Activated gamma-delta T cell treated with anti-CD3 and anti-CD28 coated beads, Interleukin-2, amount 50 U/mL, for 16 hours (primary cell): ENCODE measurements around the gene SNAPC4.
"Not testable (repeated sequence)": the region's sequence is repeated elsewhere in the genome, so short reads cannot be mapped to it uniquely, and the experiment has no call there.

Experiments used
- DNase-seq: peaks from one replicate; pipeline ENCODE4 v3.0.0-alpha.2; 2020; ENCODE audit warnings: low read depth

SNAPC4 gene

DNA sequence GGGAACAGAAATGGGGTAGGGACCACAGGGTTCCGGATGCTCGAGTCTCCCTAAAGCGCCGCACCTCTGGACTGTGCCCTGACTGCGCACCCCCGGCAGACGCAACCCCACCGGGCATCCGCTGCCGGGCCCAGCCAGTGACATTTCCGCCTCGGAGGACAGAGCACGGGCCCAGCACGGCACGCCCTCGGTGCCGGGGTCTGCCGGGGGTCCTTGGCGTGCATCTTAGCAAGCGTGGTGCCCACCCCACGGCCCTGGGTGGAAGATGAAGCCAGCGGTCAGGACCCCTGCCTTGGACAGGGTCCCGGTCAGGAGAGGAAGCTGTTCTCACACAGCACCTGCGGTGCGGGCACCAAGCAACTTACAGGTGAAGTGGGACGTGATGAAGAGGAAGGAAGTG, 32.6 kb upstream of the SNAPC4 start:
- DNase-seq: no peak

- DNase-seq: no peak
Observed at GRCh38 chr9:136431782-136432350, 31.9 kb upstream of the SNAPC4 start.

GRCh38 chr9:136430588-136431234, 30.7 kb upstream of the SNAPC4 start:
- DNase-seq: no peak

- DNase-seq: no peak
Observed at GRCh38 chr9:136429683-136430491, 29.9 kb upstream of the SNAPC4 start.

GRCh38 chr9:136429075-136429628, 29.2 kb upstream of the SNAPC4 start:
- DNase-seq: no peak

DNA sequence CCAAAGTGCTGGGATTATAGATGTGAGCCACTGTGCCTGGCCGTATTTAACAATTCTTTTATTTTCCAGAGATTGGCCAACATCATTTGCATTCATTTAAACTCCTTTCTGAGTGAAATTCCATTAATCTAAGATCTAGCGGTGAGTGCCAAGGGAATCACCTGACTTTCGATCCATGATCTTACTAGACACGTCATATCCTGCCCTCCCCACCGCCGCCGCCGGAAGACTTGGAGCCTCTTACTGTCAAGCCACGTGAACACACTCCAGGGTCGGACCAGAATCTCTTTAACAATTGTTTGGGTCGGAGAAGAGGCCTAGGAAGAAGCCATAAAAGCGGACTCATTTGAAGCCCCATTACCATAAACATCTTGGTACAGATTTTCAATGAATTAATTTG, 26.8 kb upstream of the SNAPC4 start:
- no peak for DNase-seq

DNA sequence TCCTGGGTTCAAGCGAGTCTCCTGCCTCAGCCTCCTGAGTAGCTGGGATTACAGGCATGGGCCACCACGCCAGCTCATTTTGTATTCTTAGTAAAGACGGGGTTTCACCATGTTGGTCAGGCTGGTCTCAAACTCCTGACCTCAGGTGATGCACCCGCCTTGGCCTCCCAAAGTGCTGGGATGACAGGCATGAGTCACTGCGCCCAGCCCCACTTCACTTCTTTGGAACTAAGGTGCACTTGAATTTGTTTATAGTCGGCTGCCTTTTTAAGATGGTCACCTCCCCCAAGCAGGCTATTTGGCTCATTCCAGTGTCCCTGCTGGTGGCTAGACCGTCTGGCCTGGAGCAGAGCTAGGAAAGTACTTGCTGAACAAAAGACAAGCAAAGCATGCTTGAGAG, 25.4 kb upstream of the SNAPC4 start:
- DNase-seq: not testable (repeated sequence)

DNA sequence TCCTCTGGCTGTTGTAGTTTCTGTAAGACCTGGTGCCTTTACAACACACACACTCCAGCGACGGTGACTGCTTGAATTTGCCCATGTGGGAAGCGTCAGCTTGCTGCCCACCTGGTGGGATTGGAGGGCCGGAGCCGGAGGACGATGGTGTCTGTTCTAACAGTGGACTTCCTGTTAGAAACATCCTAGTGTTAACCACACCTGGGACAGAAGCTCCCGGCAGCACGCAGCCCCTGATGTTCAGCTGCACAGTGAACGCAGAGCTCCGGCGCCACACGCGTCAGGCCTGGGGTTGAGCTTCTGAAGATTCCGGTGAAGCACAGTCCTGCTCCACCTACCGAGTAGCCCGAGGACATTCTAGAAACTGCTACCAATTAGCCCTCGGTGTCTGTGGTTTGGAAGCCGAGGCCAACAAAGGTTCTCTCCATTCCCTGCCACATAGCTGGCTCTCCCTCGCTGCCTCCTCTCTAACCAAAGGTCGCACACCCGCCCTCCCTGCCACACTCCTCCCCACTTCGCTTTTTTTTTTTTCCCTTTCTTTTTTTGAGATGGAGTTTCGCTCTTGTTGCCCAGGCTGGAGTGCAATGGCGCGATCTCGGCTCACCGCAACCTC, 24.9 kb upstream of the SNAPC4 start:
- DNase-seq: no peak

DNA sequence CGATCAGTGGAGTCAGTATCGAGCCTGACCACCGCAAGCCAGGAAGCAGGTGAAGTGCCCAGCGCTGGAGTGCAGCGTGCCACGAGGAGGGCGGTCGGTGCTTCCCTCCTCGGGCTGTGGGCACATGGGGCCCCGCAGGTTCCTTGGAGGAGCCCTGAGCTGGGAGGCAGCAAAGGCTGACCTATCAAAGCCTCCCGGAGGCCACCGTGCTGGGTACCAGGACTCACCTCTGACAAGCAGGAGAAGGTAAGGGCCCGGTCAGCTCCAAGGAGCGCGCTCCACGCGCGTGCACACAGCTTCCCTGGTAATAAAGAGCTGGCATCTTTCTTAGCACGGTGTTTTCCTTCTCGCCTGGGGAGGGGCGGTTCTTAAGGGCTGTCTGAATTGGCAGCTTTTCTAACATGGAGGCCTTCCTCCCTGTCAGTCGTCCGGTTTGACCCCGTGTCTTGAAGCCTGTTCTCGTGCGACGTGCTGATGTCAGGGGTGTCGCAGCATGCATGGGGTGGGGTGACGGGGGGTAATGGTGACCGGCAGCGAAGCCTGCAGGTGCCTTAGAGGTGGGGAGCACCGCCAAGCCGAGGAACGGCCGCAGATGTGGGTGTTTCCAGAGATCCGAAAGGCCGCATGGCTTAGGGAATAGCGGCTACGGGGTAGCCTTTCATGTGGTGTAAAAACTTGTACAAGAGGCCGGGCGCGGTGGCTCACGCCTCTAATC, 23.6 kb upstream of the SNAPC4 start:
- no peak for DNase-seq

GRCh38 chr9:136422876-136423275, 22.9 kb upstream of the SNAPC4 start:
- no peak for DNase-seq

GRCh38 chr9:136421791-136422190, 21.8 kb upstream of the SNAPC4 start:
- no peak for DNase-seq

GRCh38 chr9:136419092-136419420, 19.1 kb upstream of the SNAPC4 start:
- no peak for DNase-seq

DNA sequence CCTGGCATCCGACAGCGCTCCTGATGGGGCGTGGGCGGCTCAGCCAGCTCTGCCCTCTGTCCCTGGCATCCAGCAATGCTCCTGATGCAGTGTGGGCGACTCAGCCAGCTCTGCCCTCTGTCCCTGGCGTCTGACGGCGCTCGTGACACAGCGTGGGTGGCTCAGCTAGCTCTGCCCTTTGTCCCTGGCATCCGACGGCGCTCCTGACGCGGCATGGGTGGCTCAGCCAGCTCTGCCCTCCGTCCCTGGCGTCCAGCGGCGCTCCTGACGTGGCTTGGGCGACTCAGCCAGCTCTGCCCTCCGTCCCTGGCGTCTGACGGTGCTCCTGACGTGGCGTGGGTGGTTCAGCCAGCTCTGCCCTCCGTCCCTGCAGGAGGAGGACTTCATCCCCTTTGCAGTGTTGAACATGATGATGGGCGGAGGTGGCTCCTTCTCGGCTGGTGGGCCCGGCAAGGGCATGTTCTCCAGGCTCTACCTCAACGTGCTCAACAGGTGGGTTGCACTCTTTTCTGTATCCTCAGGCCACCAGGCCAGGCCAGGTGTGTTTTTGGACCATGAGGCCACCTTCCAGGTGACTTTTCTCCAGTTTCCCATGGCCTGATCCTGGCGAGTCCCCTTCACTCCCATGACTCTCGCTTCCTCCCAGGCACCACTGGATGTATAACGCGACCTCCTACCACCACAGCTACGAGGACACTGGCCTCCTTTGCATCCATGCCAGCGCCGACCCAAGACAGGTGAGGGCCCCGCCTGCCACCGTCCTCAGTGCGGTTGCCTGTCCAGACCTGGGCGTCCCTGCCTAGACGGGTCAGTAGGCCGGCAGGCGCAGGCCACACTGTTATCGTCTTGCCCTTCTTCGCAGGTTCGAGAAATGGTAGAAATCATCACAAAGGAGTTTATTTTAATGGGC, 18.5 kb upstream of the SNAPC4 start:
- no peak for DNase-seq

DNA sequence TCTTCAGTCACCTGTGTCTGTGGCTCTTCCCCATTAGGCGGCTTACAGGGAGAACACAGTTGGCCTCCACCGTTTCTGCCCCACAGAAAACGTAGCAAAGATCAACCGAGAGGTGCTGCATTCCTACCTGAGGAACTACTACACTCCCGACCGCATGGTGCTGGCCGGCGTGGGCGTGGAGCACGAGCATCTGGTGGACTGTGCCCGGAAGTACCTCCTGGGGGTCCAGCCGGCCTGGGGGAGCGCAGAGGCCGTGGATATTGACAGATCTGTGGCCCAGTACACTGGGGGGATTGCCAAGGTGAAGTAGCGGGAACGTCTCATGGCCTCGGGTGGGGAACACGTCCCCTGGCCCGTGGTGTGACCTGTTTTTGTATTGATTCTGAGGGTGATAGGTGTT, 16.9 kb upstream of the SNAPC4 start:
- DNase-seq: no peak

DNA sequence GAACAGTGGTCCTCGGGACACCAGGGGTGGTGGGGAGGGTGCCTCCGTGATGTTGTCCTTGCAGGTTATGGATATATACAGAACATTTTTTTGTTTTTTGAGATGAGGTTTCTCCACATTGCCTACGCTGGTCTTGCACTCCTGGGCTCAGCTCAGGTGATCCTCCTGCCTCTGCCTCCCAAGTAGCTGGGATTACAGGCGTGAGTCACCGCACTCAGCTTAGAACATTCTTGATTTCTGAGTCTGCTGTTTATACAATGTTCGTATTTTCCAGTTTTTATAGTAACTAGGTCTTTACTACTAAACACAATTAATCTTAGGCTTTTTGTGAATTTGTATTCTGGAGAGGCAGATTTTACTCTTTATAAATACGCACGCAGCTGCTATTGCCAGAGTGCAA, 16.5 kb upstream of the SNAPC4 start:
- no peak for DNase-seq

DNA sequence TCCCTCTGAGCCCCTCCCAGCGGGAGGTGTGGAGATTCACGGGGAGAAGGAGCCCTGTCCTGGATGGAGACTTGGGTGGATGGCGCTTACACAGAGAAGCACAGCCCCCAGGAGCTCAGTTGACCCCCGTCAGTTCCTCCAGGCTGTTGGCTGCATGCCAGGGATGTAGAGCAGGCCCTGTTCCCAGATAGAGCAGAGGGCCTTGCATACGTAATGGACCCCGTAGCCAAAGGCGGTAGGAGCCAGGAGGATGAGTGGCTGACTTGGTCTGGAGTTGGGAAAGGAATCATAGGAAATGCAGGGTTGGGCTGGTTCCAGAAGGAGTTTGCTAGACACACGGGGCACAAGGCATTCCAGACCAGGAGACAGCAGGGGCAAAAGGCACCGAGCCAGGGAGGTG, 13.0 kb upstream of the SNAPC4 start:
- no peak for DNase-seq

- no peak for DNase-seq
Observed at GRCh38 chr9:136411378-136411777, 11.4 kb upstream of the SNAPC4 start.

- peak; percentile 93 for DNase-seq
Observed at GRCh38 chr9:136410500-136411287, 10.7 kb upstream of the SNAPC4 start, which contains the start of the genes ENTR1 and PMPCA. Gene ENTR1, minus strand, starts transcription at chr9:136410614. Its CDS starts 217 bp downstream, at chr9:136410397. Gene PMPCA, plus strand, starts transcription at chr9:136410658. Its CDS starts 11 bp downstream, at chr9:136410669.

- no peak for DNase-seq
Observed at GRCh38 chr9:136409557-136410455, 9.8 kb upstream of the SNAPC4 start.
